Cardiac septum (tissue), 1 donor: Measurements from ENCODE around the gene KHK. TPM values are rescaled to one million over a fixed set of nuclear protein-coding genes. Genes with fewer than 3 reads are reported as not detected.
"Not testable (repeated sequence)": the region's sequence is repeated elsewhere in the genome, so short reads cannot be mapped to it uniquely, and the experiment has no call there.

Source experiments
- DNase-seq: peaks from one replicate; pipeline ENCODE4 v3.0.0-alpha.2; 2020; ENCODE audit warnings: low spot score
- intact Hi-C: fragments of 100-400 bp; cut with DNase I; formaldehyde crosslinking; loops from one replicate; pipeline ENCODE4 v1.14.0; 2022
- total RNA-seq: library from RNA; stranded (reverse); fragmentation: NEBNext Ultra II Directional; extraction: Animal tissue kit (Norgen Biotek cat#: 25700); gene quantifications from one replicate; pipeline ENCODE4 v1.2.1, GENCODE V29; 2021
- donor health status: DM: no; HTN: no; CAD: no.

Gene KHK
- total RNA-seq, 1 donor from 2014 or later = 1.1 TPM

DNA sequence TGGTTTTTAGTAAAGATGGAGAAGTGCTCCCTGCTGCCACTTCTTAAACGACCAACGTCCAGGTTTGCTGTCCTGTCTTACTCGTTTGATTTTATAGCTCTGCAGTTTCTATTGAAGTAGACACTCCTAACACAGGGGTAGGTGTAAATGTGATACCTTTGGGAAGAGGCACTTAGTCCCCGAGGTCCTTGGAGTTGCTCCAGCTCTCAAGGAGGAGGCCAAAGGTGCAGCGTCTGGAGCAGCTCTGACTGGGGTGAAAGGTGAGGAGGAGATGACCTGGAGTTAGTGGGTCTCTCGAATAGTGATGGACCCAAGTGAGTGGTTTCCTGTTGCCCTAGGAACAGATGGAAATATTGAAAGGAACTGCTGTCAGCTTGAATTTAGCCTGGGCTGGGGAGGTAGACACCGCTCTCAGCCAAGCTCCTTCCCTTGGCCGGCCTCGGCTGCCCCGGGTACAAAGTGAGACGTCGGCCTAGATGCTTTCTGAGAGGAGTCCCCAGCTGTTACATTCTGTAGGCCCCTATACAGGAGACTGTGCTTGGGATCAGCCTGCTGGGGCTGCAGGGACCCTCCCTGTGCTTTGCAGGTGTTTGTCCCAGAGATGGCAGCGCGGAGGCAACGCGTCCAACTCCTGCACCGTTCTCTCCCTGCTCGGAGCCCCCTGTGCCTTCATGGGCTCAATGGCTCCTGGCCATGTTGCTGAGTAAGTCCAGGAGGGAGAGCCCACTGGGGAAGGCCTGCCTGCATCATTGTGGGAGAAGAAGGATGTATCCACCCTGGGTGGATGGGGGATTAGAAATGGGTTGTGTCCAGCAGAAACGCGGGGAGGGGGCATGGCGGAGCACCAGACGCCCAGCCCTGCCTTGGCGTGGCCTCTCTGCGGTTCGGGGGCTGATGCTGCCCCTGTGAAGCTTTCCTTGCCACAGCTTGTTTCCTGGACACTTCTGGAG is 5.4 kb downstream of the KHK start:
- DNase-seq = no peak
- intact Hi-C loops = no loop called here

DNA sequence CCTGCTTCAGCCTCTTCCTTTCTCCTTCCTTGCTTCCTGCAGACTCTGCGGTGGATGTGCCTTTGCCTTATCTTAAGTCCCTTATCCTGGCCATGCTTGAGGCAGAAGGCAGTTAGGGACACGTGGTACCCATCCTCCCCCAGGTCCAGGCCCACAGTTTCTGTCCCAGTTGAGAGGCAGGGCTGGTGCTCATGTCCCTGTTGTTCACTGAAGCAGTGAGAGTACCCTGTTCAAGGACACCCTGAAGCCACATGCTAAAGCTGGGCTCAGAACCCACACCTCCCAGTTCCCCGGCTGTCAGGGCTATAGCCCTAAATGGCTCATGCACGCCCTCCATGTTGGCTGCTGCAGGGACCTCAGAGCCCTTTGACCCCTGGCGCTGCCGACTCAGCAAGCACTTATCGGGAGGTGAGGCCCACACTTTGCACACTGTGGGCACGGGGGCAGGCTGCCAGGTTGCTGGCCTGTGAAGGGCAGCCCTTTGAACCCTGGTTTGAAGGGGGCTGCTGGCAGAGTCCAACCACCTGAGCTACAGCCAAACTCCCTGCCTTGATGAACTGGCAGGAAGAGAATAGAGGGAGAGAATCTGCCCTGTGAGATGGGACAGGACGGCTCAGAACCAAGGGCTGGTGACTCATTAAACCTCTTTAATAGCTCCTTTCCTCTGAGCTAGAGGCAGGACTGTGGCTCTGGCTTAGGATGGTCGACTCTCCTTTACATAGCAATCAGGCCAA is 6.3 kb downstream of the KHK start:
- DNase-seq = no peak
- intact Hi-C loops = no loop called here

DNA sequence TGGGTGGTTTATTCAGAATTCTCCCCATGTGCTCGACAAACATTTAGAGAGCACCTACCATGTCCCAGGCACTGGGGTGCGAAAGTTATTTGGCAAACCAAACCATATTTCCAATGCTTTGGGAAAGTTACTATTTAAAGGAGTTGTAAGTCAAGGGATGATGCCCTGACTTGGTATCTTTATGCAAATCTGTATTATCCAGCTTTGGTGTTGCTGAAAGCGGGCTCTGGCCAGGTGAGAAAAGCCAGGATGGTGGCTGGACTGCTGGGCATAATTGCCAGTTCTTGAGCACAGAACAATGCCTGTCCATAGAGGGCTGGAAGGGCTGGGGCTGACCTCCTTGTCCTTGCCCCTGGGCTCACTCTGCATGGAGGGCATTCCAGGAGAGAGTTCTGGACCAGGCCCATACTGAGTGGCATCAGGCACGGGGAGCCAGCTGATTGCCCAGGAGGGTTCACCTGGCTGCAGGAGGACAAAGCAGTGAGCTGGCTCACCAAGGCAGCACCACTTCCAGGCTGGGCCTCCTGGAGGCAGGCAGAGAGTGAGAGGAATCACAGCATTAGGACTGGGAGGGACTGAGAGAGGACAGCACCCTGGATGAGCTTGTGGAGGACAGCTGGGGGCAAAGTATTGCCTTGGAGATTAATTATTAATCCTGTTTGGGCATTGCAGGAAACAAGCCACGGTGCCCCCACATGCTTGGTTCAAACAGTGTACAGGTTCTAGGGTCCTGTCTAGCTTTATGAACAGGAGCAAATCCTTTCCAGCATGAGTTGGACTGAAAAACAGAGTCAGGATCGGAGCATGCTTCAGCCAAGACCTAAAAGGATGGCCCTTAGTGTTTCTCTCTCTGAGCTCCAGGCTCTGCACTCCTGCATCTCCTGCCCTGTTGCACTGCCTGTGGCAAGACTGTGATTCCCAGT is 7.1 kb downstream of the KHK start:
- no peak for DNase-seq
- intact Hi-C loops = no loop called here

DNA sequence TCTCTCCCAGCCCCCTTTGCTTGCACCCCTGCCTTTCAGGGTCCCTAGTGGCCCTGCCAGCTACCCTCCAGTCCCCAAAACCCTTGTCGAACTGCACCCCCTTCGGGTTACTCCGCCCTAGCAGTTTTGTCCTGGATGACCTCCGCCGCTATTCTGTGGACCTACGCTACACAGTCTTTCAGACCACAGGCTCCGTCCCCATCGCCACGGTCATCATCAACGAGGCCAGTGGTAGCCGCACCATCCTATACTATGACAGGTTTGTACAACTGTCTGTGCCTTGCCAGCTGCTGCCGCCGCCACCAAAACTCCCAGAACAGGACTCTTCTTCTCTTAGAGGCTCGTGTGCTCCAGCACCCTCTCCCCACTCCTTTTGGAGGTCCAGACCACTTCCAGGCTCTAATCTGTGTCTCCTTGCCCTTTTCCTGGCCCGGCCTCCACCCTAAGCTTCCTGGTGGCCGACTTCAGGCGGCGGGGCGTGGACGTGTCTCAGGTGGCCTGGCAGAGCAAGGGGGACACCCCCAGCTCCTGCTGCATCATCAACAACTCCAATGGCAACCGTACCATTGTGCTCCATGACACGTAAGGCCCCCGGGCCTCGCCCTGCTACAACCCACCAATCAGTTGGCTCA is 7.9 kb downstream of the KHK start:
- intact Hi-C loops = no loop called here
- DNase-seq = no peak

DNA sequence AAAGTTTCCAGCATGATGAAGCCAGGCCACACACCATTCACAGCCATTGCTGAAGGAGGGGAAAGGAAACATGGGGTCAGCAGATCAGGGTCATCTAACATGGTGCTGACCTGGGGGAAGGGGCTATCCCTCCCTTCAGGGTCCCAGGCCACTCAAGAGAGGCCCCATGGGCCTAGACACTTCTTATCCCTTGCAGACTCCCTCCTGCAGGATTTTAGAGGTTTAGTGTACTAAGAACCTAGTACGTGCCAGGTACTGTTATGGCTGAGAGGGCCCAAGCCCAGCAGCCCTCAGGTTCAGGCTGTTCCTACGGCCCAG is 8.8 kb downstream of the KHK start:
- no peak for DNase-seq

DNA sequence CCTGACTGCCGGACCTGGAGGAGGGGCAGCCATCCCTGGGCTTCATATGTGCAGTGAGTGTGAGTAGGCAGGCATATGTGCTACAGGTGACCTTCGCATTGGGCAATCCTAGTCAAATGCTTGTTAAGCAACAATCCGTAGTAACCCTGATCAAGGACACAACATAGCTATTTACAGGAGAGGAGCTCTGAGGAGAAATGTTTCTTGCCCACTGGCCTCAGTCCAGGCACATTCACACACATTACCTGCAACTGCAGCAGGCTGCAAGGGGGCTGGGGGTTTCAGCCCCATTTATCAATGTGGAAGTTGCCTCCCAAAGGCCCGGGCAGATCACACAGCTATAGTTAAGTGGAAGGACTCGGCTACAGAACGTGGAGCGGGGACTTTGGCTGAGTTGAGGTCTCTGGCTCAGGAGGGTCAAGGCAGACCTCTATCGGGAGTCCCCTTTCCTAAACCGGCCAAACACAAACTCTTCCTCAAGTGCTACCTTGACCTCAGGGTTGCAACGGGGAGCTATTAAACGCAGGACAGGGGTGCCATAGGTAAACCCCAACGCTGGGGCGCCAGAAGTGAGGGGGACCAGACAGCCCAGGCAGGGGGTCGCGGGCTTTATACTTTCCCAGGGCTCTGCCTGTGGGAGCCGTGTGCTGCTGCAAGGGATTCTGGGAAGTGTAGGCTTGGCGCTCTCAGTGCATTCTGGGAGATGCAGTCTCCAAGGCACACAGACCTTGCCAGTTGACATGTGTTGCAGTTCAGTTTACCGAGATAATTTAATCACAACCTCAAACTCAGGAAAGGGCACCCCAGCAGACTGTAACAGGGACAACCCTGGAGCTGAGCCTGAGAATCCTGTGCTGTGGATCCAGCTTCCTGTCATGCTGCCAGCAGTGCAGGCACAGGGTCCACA is 9.4 kb downstream of the KHK start:
- intact Hi-C loops = loop anchor here (5.0 kb wide), 3 partner anchors 116 to 206 kb away; partner anchors contain the start of genes ATRAID, SLC5A6 and TRIM54
- DNase-seq = no peak

More for the DNA sequence above, 8.8 kb downstream of the KHK start:
- intact Hi-C loops = loop anchor here (5.0 kb wide), 3 partner anchors 117 to 207 kb away; partner anchors contain the start of genes ATRAID, SLC5A6 and TRIM54

DNA sequence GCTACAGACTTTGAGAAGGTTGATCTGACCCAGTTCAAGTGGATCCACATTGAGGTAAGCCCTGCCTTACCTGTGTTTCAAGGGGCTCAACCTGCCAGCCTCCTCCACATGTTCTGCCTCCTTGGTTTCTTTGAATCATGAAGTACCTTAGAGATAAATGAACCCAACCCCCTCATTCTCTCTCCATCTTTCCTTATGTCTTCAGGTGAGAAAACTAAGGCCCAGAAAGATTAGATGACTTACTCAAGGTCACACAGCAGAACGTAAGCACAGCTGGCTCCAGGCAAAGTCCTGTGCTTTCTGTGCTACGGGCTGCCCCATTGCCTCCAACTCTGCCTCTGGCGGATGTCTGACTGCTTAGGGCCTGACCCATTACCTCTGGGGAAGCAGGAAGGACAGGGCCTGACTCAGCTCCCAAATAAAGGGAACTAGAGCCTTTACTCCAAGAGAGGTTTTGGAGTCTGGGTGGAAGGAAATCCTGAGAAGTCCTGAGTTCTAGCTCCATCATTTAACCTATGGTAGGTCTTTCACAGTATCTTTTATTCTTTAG is 10.3 kb downstream of the KHK start:
- no peak for DNase-seq
- intact Hi-C loops = loop anchor here (5.0 kb wide), 3 partner anchors 115 to 205 kb away; partner anchors contain the start of genes ATRAID, SLC5A6 and TRIM54

DNA sequence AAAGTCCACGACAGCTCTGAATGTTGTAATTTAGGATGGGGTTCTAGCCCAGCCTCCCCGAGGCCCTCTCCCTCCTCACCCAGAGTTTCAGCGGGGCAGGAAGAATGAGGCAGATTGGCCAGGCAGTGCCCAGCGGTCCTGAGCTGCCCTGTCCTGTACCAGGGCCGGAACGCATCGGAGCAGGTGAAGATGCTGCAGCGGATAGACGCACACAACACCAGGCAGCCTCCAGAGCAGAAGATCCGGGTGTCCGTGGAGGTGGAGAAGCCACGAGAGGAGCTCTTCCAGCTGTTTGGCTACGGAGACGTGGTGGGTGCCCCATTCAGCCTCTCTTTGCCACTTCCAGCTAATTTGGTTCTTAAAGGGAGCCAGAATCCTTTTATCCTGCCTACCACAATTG is 10.8 kb downstream of the KHK start:
- intact Hi-C loops = loop anchor here (5.0 kb wide), 3 partner anchors 115 to 205 kb away; partner anchors contain the start of genes ATRAID, SLC5A6 and TRIM54
- DNase-seq = no peak

DNA sequence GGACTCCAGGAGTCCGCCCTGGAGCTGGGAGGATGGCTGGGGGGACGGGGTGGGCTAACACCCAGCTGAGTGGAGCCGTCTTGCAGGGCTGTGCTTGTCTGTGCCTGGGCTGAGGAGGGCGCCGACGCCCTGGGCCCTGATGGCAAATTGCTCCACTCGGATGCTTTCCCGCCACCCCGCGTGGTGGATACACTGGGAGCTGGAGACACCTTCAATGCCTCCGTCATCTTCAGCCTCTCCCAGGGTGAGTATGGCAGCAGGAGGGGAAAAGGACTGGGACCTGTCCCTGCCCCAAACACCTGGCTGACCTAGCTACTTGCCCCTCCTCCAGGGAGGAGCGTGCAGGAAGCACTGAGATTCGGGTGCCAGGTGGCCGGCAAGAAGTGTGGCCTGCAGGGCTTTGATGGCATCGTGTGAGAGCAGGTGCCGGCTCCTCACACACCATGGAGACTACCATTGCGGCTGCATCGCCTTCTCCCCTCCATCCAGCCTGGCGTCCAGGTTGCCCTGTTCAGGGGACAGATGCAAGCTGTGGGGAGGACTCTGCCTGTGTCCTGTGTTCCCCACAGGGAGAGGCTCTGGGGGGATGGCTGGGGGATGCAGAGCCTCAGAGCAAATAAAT is 12.9 kb downstream of the KHK start:
- no peak for DNase-seq
- intact Hi-C loops = loop anchor here (2.0 to 5.0 kb wide), 4 partner anchors 91 to 203 kb away; partner anchors contain the start of genes ATRAID, SLC5A6 and TRIM54

DNA sequence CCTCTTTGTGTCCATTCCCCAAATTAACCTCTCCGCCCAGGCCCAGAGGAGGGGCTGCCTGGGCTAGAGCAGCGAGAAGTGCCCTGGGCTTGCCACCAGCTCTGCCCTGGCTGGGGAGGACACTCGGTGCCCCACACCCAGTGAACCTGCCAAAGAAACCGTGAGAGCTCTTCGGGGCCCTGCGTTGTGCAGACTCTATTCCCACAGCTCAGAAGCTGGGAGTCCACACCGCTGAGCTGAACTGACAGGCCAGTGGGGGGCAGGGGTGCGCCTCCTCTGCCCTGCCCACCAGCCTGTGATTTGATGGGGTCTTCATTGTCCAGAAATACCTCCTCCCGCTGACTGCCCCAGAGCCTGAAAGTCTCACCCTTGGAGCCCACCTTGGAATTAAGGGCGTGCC is 13.5 kb downstream of the KHK start:
- intact Hi-C loops = no loop called here
- no peak for DNase-seq

DNA sequence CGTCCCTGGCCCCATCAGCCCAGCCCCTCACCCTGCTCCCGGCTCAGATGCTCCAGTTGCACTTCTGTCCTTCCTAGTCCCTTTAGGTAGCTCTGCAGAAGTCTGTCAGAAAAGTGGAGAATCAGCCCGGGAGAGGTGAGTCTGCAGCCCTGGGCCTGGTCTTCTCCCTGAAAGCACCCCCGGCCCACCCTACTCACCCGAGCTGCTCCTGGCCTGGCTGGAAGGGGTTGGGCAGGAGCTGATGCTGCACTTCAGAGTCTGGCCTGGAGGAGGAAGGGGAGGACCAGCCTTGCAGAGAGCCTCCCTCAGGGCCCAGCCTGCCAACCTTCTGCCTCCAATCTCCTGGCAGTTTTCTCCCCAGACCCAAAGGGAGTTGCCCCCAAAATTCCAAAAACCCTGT is 15.8 kb downstream of the KHK start:
- intact Hi-C loops = no loop called here
- DNase-seq = no peak

DNA sequence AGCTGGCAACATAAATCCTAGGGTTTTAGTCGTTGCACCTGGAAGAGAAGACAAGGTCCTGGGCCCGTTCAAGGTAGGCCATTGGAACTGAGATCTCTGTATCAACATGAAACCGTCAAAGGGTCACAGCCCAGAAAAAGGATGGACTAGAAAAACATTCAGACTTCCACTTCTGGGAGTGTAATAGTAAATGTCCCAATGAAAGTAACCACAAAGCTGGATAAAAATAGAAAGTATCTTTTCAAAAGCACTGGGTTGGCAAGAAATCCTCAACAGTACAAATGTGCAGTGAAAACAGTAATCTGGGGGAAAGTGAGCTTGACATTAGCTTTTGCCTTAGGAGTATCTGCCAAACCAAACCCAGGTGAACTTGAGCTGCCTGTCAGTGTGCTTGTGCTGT is 19.4 kb downstream of the KHK start:
- DNase-seq = no peak
- intact Hi-C loops = no loop called here

DNA sequence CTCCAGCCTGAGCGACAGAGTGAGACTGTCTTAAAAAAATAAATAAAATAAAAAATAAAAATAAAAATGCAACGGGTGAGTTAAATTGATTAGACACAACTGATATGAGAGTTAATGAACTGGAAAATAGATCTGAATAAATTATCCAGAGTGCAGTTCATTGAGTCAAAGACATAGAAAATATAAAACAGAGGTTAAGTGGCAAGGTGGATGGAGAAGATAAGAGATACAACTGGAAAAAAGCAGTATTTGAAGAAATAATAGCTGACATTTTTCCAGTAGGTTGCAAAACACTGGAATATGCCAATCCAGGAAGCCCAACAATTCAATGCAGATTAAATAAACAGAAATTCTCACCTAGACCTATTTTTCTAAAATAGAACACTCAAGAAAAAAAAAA is 21.6 kb downstream of the KHK start:
- no peak for DNase-seq
- intact Hi-C loops = no loop called here

DNA sequence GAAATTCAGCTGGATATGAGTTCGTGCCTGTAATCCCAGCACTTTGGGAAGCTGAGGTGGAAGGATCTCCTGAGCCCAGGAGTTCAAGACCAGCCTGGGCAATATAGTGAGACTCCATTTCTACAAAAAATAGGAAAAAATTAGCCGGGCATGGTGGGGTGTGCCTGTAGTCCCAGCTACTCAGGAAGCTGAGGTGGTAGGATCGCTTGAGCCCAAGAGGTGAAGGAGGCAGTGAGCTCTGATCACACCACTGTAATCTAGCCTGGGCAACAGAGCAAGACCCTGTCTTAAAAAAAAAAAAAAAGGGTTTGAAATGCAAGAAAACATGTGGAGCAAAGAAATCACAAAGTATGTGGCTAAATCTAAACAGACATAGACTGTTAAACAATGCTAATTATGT is 22.5 kb downstream of the KHK start:
- DNase-seq = no peak
- intact Hi-C loops = no loop called here

DNA sequence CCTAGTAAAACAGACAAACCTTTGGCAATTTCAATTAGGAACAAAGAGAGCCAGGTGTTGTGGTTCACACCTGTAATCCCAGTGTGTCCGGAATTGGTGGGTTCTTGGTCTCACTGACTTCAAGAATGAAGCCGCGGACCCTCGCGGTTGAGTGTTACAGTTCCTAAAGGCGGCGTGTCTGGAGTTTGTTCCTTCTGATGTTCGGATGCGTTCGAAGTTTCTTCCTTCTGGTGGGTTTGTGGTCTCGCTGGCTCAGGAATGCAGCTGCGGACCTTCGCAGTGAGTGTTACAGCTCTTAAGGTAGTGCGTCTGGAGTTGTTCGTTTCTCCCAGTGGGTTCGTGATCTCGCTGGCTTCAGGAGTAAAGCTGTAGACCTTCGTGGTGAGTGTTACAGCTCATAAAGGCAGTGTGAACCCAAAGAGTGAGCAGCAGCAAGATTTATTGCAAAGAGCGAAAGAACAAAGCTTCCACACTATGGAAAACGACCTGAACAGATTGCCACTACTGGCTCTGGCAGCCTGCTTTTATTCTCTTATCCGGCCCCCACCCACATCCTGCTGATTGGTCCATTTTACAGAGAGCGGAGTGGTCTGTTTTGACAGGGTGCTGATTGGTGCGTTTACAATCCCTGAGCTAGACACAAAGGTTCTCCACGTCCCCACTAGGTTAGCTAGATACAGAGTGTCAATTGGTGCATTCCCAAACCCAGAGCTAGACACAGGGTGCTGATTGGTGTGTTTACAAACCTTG is 24.2 kb downstream of the KHK start:
- DNase-seq, intact Hi-C loops: not testable (repeated sequence)

DNA sequence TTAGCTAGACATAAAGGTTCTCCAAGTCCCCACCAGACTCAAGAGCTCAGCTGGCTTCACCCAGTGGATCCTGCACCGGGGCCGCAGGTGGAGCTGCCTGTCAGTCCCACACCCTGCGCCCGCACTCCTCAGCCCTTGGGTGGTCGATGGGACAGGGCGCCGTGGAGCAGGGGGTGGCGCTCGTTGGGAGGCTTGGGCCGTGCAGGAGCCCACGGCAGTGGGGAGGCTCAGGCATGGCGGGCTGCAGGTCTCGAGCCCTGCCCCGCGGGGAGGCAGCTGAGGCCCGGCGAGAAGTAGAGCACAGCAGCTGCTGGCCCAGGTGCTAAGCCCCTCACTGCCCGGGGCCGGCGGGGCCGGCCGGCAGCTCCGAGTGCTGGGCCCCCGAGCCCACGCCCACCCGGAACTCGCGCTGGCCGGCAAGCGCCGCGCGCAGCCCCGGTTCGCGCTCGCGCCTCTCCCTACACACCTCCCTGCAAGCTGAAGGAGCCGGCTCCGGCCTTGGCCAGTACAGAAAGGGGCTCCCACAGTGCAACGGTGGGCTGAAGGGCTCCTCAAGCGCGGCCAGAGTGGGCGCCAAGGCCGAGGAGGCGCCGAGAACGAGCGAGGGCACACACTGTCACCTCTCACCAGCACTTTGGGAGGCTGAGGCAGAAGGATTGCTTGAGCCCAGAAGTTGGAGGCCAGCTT is 25.0 kb downstream of the KHK start:
- DNase-seq, intact Hi-C loops: not testable (repeated sequence)
